Panc1 (cell line): ENCODE measurements around the gene PKD1. TPM values are rescaled to one million over a fixed set of nuclear protein-coding genes. Genes with fewer than 3 reads are reported as not detected.

Experiments
- ATAC-seq: fragments of 200-7000 bp; cut with Tn5 transposase; 2 replicates; pipeline ENCODE4 v1.9.1; 2020; ENCODE audit warnings: mild to moderate bottlenecking, moderate library complexity
- BruUV-seq: library from RNA; stranded (reverse); fragments of 400-500 nt; replicated peaks from 2 replicates; lab custom pipeline; 2021; lab: Mats Ljungman, UMichigan
- CTCF ChIA-PET: fragments of 300-600 bp; sonication (Branson Sonifier 250); formaldehyde crosslinking; loops from one replicate; lab custom pipeline; 2022; ENCODE audit warnings: antibody characterized with exemption; lab: Charles Lee
- POLR2A ChIA-PET: fragments of 300-600 bp; sonication (Branson Sonifier 250); formaldehyde crosslinking; loops from one replicate; lab custom pipeline; 2022; ENCODE audit warnings: antibody characterized with exemption; lab: Charles Lee
- DNase-seq: peaks from one replicate; pipeline ENCODE4 v3.0.0-alpha.2; 2010; ENCODE audit warnings: low read depth, low spot score
- H3K27ac ChIP-seq: 2 replicates; pipeline ENCODE4 v1.5.1; 2011; ENCODE audit warnings: mild to moderate bottlenecking, low read length, inconsistent platforms
- H3K27me3 ChIP-seq: fragments of 200-500 bp; sonication (Bioruptor generic); 2 replicates; pipeline ENCODE4 v1.6.0; 2014; ENCODE audit warnings: low read length, inconsistent platforms; ENCODE audit not compliant: control insufficient read depth, insufficient read depth
- H3K36me3 ChIP-seq: fragments of 200-500 bp; sonication (Bioruptor generic); 2 replicates; pipeline ENCODE4 v1.5.1; 2014; ENCODE audit warnings: inconsistent platforms, mild to moderate bottlenecking, low read length, moderate library complexity; ENCODE audit not compliant: control insufficient read depth, insufficient read depth
- H3K4me1 ChIP-seq: 2 replicates; pipeline ENCODE4 v1.5.1; 2011; ENCODE audit warnings: inconsistent platforms, mild to moderate bottlenecking, low read length, moderate library complexity; ENCODE audit not compliant: control insufficient read depth, insufficient read depth
- H3K4me3 ChIP-seq, 2 experiments: 2 replicates each; pipeline ENCODE4 v1.5.1; 2011 to 2012; ENCODE audit warnings: low read depth in 2 of 2, low read length in 2 of 2, mild to moderate bottlenecking in 2 of 2, inconsistent platforms in 1 of 2, moderate library complexity in 1 of 2
- H3K9me3 ChIP-seq: fragments of 200-500 bp; sonication (Bioruptor generic); 2 replicates; pipeline ENCODE4 v1.5.1; 2014; ENCODE audit warnings: low read depth, mild to moderate bottlenecking, inconsistent platforms, low read length, moderate library complexity; ENCODE audit not compliant: control insufficient read depth, insufficient read depth
- CTCF ChIP-seq: fragments of 450-650 bp; IDR thresholded peaks from 2 replicates; pipeline ENCODE4 v1.5.1; 2017; ENCODE audit warnings: mild to moderate bottlenecking
- POLR2AphosphoS5 ChIP-seq: IDR thresholded peaks from 2 replicates; pipeline ENCODE4 v1.6.1; 2012; ENCODE audit warnings: mild to moderate bottlenecking, low read depth, low read length, moderate library complexity
- REST ChIP-seq, 2 experiments: IDR thresholded peaks; 2 replicates each; pipeline ENCODE4 v1.6.1; 2011 to 2012; ENCODE audit warnings: low read depth in 2 of 2, control low read depth in 1 of 2, low read length in 1 of 2, mild to moderate bottlenecking in 1 of 2, moderate library complexity in 1 of 2; ENCODE audit not compliant: insufficient read depth in 1 of 2
- SIN3A ChIP-seq: IDR thresholded peaks from 2 replicates; pipeline ENCODE4 v1.6.1; 2012; ENCODE audit warnings: low read depth, mild to moderate bottlenecking, low read length, moderate library complexity, borderline replicate concordance; ENCODE audit not compliant: insufficient read depth
- TCF7L2 ChIP-seq: IDR thresholded peaks from 2 replicates; pipeline ENCODE4 v1.6.1; 2011; ENCODE audit warnings: mild to moderate bottlenecking, low read depth, low read length, inconsistent platforms
- in situ Hi-C: cut with HindIII; loops from 2 replicates; pipeline ENCODE4 v1.10.0; 2016; ENCODE audit warnings: low sequenced_read_pairs, low pct_unique_long_range_greater_than_20kb
- intact Hi-C: fragments of 100-400 bp; cut with micrococcal nuclease; formaldehyde crosslinking; loops from one replicate; pipeline ENCODE4 v1.10.0; 2022; ENCODE audit not compliant: unreplicated experiment
- total RNA-seq: library from RNA; stranded (reverse); gene quantifications from one replicate; pipeline ENCODE4 v1.2.1, GENCODE V29; 2021; ENCODE audit not compliant: unreplicated experiment

PKD1 gene
- total RNA-seq, 1 experiment from 2014 or later, result 279 TPM

- no TSS peak for BruUV-seq
- no peak overlapping the region for H3K27ac ChIP-seq
- ATAC-seq, result no peak
- no peaks in the 10 kb centered on the region for H3K4me1 ChIP-seq
- DNase-seq, result no peak
- in situ Hi-C loops, result no loop called here
- POLR2A ChIA-PET, result no interaction called here
- H3K36me3 ChIP-seq, result no peaks in the 10 kb centered on the region
- H3K27me3 ChIP-seq, result no peaks in the 10 kb centered on the region
- H3K4me3 ChIP-seq, result no peak overlapping the region
- TF ChIP-seq CTCF (no peak), TCF7L2 (no peak), SIN3A (no peak), POLR2AphosphoS5 (no peak), REST (IDR thresholded peaks at IDR 0.05; ENCODE audit: insufficient read depth in 1 of 2, low read depth in 2 of 2, low read length in 1 of 2) (no peak)
- H3K9me3 ChIP-seq, result no peaks in the 10 kb centered on the region
- intact Hi-C loops, result no loop called here
- CTCF ChIA-PET, result interaction anchor here (0.9 to 1.3 kb wide), 3 partner anchors 9 to 83 kb away, joined by 3 to 4 read pairs (median 3); partner anchors contain the start of gene TSC2
Measured at GRCh38 chr16:2057438-2057837, 78.3 kb downstream of the PKD1 start.

- H3K4me3 ChIP-seq, result no peak overlapping the region
- intact Hi-C loops, result no loop called here
- no peaks in the 10 kb centered on the region for H3K9me3 ChIP-seq
- in situ Hi-C loops, result no loop called here
- no peak overlapping the region for H3K27ac ChIP-seq
- H3K36me3 ChIP-seq, result no peaks in the 10 kb centered on the region
- POLR2A ChIA-PET, result no interaction called here
- BruUV-seq, result no TSS peak
- no peaks in the 10 kb centered on the region for H3K4me1 ChIP-seq
- CTCF ChIA-PET, result interaction anchor here (0.6 to 1.9 kb wide), 6 partner anchors 9 to 84 kb away, joined by 3 to 12 read pairs (median 4); partner anchors contain the start of genes NHERF2 and TSC2
- no peaks in the 10 kb centered on the region for H3K27me3 ChIP-seq
- TF ChIP-seq SIN3A (no peak), REST (IDR thresholded peaks at IDR 0.05; ENCODE audit: insufficient read depth in 1 of 2, low read depth in 2 of 2, low read length in 1 of 2) (no peak), CTCF (no peak; the same call in 1 of the 2 replicates), TCF7L2 (no peak), POLR2AphosphoS5 (no peak)
- DNase-seq (no peak), ATAC-seq (peak; percentile 84)
Measured at GRCh38 chr16:2056681-2057407, 78.9 kb downstream of the PKD1 start.
